Measurements from ENCODE around the gene PHLPP1. TPM values are rescaled to one million over a fixed set of nuclear protein-coding genes. Genes with fewer than 3 reads are reported as not detected.

Gene PHLPP1
- total RNA-seq, 1 donor: 7.2 TPM

DNA sequence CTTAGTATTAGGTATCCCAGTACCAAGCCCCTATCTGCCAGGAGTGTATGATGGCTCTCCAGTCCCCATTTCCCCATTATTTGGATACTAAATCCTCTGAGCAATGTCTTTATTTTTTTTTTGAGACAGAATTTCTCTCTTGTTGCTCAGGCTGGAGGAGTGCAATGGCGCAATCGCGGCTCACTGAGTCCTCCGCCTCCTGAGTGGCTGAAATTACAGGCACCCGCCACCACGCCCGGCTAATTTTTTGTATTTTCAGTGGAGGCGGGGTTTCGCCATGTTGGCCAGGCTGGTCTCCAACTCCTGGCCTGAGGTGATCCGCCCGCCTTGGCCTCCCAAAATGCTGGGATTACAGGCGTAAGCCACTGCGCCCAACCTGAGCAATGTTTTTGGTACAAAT lies 3.6 kb upstream of the PHLPP1 start:
- TF ChIP-seq, protein P1, sequence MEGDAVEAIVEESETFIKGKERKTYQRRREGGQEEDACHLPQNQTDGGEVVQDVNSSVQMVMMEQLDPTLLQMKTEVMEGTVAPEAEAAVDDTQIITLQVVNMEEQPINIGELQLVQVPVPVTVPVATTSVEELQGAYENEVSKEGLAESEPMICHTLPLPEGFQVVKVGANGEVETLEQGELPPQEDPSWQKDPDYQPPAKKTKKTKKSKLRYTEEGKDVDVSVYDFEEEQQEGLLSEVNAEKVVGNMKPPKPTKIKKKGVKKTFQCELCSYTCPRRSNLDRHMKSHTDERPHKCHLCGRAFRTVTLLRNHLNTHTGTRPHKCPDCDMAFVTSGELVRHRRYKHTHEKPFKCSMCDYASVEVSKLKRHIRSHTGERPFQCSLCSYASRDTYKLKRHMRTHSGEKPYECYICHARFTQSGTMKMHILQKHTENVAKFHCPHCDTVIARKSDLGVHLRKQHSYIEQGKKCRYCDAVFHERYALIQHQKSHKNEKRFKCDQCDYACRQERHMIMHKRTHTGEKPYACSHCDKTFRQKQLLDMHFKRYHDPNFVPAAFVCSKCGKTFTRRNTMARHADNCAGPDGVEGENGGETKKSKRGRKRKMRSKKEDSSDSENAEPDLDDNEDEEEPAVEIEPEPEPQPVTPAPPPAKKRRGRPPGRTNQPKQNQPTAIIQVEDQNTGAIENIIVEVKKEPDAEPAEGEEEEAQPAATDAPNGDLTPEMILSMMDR (IDR thresholded peaks at IDR 0.05; ENCODE audit: insufficient read depth, low read length): no peak
- no peak for DNase-seq (ENCODE audit: low read depth)
- no peak overlapping the region for H3K4me3 ChIP-seq (ENCODE audit: low read depth, low read length)

DNA sequence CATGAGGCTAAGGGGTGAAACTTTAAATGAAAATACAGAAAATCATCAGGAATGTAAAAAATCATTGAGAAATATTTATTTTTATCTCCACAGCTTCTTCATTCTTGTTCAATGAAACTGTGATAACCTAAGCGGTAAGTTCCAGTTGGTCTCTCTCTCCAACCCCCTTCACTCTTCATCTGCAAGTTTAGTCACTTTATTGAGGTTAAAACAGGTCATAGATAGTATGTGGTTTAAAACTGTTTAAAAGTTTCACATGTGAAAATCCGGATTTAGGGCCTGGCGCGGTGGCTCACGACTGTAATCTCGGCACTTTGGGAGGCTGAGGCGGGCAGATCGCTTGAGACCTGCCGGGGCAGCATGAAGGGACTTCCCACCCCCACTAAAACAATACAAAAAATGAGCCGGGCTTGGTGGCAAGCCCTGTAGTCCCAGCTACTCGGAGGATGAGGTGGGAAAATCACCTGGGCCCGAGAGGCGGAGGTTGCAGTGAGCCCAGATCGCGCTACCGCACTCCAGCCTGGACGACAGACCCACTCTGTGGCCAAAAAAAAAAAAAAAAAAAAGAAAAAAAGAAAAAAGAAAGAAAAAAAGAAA lies 1.6 kb upstream of the PHLPP1 start:
- no peak for DNase-seq (ENCODE audit: low read depth)
- TF ChIP-seq, protein P1 (IDR thresholded peaks at IDR 0.05; ENCODE audit: insufficient read depth, low read length): no peak
- no peak overlapping the region for H3K4me3 ChIP-seq (ENCODE audit: low read depth, low read length)

DNA sequence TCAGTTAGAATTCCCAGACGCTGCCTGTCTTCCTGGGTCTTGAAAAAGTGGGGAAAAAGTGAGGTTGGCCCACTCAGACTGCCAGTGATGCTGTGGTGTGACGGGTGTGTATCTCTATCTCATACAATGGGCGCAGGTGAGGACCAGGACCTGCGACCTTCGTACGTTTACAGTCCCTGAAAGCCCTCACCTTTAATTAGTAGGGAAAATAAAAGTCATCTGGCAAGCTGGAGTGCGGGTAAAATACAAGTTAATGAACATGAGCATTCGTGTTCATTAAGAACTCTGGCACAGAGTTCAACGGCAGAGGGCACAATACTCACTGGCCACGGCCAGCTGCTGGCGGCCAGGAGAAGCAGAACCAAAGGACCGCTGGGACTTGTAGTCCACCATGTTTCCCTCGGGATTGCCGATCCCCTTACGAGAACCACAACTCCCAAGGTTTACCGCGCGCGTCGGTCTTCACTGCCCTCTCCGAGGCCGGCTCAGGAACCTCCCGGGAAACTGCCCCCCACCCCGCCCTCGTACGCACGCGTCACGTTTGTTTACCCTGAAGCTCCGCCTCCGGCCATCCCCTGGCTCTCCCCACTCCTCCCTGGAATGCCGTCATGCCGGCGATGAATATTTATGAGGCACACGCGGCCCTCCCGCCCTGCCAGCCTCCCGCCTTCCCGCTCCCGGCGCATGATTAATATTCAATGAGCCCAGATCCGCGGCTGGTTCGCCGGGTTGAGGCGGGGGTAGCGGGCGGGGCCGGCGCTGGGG lies 488 bp upstream of the PHLPP1 start:
- peak overlapping the region; percentile 75 for H3K4me3 ChIP-seq (ENCODE audit: low read depth, low read length)
- TF ChIP-seq, protein P1 (IDR thresholded peaks at IDR 0.05; ENCODE audit: insufficient read depth, low read length): peak; percentile 75
- DNase-seq (ENCODE audit: low read depth): peak; percentile 100

DNA sequence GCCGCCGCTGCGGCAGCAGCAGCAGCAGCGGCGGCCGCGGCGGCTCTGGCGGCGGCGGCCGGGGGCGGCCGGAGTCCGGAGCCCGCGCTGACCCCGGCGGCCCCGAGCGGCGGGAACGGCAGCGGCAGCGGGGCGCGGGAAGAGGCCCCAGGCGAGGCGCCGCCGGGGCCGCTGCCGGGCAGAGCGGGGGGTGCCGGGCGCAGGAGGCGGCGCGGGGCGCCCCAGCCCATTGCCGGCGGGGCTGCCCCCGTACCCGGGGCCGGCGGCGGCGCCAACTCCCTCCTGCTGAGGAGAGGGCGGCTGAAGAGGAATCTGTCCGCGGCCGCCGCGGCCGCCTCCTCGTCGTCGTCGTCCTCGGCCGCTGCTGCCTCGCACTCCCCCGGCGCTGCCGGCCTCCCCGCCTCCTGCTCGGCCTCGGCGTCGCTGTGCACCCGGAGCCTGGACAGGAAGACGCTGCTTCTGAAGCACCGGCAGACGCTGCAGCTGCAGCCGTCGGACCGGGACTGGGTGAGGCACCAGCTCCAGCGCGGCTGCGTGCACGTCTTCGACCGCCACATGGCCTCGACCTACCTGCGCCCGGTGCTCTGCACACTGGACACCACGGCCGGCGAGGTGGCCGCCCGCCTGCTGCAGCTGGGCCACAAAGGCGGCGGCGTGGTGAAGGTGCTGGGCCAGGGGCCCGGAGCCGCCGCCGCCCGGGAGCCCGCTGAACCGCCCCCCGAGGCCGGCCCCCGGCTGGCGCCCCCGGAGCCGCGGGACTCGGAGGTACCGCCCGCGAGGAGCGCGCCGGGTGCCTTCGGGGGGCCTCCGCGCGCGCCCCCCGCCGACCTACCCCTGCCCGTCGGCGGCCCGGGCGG lies 646 bp downstream of the PHLPP1 start:
- H3K4me3 ChIP-seq (ENCODE audit: low read depth, low read length): peak overlapping the region; percentile 75
- TF ChIP-seq, protein P1 (IDR thresholded peaks at IDR 0.05; ENCODE audit: insufficient read depth, low read length): no peak
- DNase-seq (ENCODE audit: low read depth): peak; percentile 45

DNA sequence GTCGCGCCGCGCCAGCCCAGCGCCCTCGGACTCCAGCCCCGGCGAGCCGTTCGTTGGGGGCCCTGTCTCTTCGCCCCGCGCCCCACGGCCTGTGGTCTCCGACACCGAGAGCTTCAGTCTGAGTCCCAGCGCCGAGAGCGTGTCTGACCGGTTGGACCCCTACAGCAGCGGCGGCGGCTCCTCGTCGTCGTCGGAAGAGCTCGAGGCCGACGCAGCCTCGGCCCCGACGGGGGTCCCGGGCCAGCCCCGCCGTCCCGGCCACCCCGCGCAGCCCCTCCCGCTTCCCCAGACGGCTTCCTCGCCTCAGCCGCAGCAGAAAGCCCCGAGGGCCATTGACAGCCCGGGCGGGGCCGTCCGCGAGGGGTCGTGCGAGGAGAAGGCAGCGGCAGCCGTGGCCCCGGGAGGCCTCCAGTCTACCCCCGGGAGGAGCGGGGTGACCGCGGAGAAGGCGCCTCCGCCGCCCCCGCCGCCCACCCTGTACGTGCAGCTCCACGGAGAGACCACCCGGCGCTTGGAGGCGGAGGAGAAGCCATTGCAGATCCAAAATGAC lies 1.4 kb downstream of the PHLPP1 start:
- TF ChIP-seq, protein P1 (IDR thresholded peaks at IDR 0.05; ENCODE audit: insufficient read depth, low read length): no peak
- no peak for DNase-seq (ENCODE audit: low read depth)
- peak overlapping the region; percentile 75 for H3K4me3 ChIP-seq (ENCODE audit: low read depth, low read length)

DNA sequence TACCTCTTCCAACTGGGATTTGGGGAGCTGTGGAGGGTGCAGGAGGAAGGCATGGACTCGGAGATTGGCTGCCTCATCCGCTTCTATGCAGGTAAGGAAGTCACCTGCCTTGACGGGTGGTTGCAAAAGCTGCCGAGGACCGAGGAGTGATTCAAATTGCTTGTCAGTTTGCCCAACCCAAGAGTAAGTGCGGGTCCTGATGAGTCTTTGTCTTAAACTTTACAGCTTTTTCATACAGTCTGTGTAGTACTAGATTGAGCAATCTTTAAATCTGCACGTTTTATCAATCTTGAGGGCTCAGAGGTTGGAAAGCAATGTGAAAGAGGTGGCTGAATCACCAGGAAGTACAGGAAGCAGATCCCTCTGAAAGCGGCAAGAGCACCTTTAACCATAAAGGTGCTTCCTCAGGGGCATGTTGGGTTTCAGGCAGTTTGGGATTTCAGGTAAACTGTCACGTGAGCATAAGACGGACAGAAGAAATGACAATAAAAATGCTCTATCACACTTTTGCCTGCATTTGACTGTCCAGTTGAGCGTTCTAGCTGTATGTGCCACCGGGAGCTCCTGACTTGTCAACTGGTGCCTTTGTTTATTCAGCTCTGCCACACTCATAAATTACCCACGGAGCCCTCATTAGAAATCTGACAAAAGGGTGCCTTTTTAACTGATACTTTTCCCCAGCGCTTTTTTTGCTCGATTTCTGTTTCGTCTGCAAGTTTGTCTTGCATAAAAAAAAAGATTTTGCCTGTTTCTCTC lies 2.0 kb downstream of the PHLPP1 start:
- TF ChIP-seq, protein P1 (IDR thresholded peaks at IDR 0.05; ENCODE audit: insufficient read depth, low read length): no peak
- DNase-seq (ENCODE audit: low read depth): peak; percentile 61
- H3K4me3 ChIP-seq (ENCODE audit: low read depth, low read length): peak overlapping the region; percentile 75
